Activated CD4-positive, alpha-beta T cell treated with anti-CD3 and anti-CD28 coated beads, Interleukin-10, Interleukin-2, amounts not matched to agents 100 ng/mL and 50 ng/mL, durations not matched to agents 16 hours and 8 hours (primary cell): Measurements from ENCODE around the gene COPS6.

Source experiments
- DNase-seq: peaks from one replicate; pipeline ENCODE4 v3.0.0-alpha.2; 2020

The COPS6 gene

DNA sequence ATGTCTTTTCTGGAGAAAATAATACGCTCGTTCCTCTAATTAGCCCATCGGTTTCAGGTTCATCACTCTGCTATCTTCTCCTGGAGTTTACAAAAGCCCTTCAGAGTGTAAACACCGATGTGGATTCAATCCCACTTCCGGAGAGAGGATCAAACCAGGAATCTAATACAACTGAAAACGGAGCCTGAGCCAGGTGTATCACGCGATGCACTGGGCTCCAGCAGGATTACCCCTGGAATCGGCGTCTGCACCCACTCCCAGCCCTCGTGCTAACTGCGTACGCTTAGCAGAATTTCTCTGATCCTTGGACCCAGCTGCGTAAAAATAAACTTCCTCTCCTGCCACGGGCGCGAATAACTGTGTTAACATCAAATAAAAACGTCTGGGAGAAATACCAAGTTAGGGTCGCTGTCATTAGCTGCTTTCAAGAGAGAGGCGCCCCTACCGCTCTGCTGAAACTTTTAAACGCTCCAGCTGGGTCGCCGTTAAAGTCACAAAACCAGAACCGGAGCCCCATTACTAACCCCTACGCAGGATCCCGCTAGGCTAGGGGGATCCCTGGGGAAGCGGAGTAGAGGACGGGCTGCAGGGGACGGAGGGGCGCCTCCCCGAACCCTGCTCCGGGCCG is 7.7 kb upstream of the COPS6 start:
- no peak for DNase-seq

DNA sequence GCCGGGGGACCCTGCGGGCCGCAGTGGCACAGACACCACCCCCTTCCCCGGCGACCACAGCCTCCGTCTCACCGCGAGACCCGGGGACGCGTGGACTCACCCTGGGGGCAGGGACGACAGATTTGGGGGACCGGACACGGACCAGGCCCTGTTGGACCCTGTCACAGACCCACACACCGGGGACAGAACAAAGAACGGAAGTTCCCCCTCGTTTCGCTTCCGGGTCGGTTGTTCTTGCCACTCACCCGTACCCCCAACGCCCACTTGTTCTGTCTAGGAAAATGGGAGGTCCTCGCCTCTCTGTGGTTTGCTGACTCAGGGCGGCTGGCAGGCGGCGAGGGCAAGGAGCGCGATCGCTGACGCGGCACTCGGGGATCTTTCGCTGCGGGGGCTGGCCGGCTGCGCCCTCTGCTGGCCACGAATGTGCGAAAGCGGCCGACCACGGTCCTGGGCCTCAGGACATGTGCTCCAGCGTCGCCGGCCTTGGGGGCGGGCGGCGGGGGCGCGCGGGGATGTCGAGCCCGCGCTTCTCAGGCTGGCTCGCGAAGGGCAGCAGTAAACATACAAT is 7.2 kb upstream of the COPS6 start, which contains the start of gene ZNF3:
Gene ZNF3 (minus strand): TSS at position 189 of the 568 bp plus-strand sequence. CDS start 4,366 bp downstream, outside the sequence.
- peak; percentile 99 for DNase-seq

DNA sequence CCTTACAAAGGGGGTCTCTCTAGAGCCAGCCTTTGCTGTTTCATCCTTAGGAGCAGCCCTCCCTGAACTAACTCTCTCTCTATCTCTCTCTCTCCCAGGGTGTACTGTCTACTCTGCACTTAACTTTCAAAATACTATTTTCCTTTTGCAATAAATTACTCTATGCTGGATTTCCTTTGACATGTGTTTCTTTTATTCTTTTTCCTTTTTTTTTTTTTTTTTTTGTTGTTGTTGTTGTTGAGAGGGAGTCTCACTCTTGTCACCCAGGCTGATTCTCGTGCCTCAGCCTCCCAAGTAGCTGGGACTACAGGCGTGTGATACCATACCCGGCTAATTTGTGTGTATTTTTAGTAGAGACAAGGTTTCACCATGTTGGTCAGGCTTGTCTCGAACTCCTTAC is 5.8 kb upstream of the COPS6 start:
- no peak for DNase-seq

DNA sequence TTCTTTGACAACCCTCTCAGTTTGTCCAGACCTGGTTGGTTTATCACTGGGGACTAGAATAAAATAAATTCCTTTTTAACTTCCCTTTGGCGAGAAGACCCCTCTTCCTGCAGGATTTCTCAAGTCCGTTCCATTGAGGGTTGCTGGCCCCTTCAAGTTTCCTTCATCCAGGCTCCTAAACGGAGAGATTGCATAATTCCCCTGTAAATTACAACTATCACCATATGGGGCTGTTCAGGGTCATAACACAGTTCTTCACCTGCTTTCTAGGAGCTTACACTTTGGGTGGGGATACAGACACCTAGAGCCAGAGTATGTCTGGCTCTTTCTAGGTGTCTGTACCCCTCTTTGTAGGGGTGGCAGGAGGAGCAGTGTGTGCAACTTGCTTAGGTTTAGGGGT is 3.3 kb upstream of the COPS6 start:
- DNase-seq, result no peak

DNA sequence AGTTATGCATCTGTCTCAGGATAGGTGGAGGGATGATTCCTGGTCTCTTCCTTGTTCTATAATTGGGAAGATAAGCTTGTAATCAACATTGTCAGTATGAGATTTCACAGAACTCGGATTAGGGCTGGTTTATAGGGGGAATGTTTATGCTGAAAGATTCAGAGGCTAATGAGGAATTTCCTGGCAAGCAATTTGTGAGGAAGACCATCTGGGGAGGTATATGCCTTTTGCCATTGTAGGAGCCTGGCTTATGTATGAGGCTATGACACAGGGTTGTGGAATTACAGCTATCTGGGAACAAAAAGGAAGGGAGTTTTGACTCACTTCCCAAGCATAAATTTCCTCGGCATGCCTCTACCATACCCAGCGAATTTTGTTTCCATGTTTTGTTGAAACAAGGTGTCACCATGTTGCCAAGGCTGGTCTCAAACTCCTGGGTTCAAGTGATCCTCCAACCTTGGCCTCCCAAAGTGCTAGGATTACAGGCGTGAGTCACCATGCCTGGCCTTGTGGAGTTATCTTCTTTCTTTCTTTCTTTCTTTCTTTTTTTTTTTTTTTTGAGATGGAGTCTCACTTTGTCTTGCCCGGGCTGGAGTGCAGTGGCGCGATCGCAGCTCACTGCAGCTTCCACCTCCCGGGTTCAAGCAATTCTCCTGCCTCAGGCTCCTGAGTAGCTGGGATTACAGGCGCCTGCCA is 1.6 kb upstream of the COPS6 start:
- DNase-seq, result no peak

DNA sequence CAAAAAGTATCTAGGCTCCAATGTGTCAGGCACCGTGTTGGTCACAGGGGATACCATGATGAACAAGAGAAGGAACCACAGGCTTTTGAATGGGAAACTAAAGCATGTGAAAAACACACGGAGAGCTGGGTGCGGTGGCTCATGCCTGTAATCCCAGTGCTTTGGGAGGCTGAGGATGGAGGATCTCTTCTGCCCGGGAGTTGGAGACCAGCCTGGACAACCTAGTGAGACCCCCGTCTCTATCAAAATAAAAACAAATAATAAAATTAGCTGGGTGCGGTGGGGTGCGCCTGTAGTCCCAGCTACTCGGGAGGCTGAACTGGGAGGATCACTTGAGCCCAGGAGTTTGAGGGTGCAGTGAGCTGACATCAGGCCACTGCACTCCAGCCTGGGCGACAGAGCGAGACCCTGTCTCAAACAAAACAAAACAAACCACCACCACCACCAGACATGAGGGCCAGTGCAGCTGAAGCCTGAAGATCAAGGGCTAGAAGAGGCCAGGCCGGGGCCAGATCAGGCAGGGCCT is 611 bp upstream of the COPS6 start:
- no peak for DNase-seq

DNA sequence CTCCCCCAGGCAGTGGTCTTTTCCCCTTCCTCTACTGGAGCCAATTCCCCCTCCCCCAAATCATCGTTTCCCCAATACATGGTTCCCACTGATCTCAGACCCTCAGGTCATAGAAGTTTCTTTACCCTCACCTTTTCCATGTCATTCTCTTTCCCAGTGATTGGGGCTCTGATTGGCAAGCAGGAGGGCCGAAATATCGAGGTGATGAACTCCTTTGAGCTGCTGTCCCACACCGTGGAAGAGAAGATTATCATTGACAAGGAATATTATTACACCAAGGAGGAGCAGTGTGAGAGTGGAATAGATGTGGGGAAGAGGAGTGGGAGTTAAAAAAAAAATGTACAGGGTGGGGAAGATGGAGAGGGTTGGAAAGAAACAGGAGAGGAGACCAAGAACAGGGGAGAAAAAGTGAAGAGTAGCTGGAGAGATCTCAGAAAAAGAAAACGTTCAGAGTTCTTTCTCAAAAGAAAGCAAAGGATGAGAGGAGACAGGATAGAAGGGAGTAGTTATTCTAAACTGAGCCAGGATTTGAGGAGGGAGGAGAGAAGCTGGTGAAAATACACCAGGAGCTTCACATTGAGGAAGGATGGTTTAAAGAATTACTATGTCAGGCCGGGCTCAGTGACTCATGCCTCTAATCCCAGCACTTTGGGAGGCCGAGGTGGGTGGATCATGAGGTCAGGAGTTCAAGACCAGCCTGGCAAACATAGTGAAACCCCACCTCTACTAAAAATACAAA is 858 bp downstream of the COPS6 start:
- DNase-seq, result no peak

DNA sequence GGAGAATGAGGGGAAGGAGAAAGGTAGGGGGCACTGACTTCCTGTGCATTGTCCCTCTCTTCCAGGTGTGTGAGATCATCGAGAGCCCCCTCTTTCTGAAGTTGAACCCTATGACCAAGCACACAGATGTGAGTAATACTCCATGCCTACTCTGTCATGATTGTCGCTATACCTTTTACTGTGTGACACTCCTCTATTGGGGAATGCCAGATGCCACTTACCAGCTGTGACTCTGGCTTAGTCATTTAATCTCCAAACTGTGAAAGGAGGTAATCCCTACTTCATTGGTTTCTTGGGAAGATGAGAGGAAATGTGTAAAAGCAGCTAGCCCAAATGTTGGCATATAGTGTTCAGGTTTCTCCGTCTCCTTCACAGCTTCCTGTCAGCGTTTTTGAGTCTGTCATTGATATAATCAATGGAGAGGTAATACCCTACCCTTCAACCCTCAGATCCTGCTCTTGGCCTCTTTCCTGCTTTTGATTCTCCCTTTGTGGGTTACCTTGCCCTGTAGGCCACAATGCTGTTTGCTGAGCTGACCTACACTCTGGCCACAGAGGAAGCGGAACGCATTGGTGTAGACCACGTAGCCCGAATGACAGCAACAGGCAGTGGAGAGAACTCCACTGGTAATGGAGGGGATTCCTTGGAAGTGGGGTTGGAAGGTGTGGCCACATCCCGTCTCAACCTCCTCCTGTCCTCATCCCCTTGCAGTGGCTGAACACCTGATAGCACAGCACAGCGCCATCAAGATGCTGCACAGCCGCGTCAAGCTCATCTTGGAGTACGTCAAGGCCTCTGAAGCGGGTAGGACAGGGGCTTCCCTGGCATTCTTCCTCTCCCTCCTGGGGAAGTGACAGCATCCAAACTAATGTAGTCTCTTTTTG is 2.0 kb downstream of the COPS6 start:
- DNase-seq, result no peak

DNA sequence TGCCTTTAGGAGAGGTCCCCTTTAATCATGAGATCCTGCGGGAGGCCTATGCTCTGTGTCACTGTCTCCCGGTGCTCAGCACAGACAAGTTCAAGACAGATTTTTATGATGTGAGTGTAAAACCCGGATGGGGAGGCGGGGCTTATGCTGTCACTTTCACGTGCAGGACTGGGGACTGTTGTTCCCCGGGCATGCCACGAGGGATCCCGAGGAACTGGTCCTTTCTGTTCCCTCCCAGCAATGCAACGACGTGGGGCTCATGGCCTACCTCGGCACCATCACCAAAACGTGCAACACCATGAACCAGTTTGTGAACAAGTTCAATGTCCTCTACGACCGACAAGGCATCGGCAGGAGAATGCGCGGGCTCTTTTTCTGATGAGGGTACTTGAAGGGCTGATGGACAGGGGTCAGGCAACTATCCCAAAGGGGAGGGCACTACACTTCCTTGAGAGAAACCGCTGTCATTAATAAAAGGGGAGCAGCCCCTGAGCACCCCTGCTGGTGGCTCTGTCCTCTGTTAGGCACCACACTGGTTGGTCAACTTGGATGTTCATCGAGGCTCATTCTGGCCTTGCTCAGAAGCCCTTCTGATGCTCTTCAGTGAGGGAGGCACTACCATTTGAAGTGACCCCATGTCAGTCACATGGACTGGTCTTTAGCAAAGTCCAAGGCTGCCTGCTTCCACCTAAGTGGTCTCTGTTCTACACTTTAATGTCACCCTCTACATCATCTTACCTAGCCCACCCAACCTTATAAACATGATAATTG is 2.8 kb downstream of the COPS6 start:
- DNase-seq, result no peak

DNA sequence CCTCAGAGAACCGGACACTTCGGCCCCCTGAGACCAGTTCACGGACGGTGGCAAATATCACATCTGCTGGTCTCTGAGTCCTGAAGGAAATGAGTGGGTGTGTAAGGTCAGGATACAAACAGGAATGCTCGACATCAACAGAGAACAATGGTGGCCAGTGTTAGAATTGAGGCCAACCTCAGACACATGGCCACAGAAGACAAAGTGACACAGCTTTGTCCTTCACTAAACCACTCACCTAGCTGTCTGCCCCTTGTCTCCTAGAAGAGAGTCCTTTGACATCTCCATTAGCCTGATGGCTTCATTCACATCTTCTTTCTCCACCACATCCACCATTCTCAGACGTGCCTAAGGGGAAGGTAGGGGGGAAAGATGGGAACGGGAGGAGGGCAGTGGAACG is 4.3 kb downstream of the COPS6 start:
- DNase-seq, result no peak

DNA sequence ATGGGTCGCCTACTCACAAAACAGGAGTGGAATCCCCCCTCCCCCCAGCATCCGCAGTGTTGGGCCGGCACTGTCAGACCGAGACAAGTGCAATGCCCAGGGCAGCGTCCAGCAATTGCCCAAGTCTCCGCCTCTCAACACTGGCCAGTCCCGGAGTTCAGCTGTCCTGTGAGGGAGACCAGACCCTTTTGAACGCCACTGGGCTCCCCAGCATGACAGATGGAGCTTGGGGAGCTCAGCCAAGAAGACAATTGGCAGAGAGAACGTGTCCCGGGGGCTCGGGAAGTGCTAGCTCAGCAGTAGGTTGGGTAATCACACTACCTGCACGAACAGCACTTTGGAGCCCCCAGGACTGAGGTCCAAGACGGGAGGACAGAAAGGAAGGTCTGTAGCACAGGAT is 4.7 kb downstream of the COPS6 start:
- DNase-seq, result no peak

DNA sequence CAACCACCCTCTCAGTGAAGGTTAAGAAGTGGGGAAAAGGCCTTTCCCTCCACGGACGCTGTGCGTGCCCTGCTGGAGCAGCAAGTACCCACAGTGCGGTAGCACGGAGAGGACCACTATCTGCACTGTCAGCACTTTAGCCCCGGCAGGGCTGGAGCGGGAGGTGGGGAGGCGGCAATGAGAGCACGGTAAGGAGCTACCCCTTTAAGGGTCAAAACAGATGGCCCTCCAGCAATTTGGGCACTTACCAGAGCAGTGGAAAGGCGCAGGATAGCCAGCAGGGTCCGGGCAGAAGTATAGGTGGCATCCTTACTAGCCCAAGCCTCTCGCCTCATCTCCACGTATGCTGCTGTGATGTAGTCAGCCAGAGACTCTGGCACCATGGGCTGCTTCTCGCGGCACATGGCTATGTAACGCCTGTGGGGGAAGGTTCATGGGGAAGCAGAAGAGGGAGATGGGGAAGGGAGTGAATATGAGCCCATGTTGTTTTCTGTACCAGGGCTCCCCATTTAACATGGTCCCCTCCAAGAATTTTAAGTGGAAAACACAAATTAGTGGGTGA is 5.2 kb downstream of the COPS6 start:
- DNase-seq, result no peak

DNA sequence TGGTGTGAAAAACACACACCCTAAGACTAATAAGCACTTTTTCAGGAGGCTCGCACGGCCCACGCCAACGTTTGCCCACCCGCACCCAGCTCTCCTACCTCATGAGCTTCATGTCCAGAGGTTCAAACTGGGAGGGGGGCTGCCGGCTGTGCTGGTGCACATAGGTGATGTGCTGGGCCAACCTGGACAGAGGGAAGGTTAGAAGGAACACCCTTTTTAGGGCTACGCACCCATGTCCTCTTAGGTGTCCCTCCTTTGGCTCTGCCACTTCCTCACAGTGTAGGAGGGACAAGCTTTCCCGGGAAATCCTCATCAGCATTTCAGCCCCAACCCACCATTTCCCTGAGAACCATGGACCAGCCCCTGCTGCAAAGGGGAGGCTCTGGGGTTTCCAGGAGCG is 6.5 kb downstream of the COPS6 start:
- no peak for DNase-seq

DNA sequence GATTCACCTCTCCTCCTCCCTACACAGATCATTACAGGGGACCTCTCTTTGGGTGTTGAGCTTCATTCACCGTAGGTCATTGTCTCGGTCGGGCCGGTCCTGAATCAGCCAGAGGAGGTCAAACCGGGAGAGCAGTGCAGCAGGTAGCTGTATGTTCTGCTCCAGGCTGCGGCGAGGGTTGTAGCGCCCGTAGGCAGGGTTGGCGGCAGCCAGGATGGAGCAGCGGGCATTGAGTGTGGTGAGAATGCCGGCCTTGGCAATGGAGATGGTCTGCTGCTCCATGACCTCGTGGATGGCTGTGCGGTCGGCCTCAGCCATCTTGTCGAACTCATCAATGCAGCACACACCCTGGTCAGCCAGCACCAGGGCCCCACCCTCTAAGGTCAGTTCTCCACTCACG is 6.9 kb downstream of the COPS6 start:
- DNase-seq, result no peak

DNA sequence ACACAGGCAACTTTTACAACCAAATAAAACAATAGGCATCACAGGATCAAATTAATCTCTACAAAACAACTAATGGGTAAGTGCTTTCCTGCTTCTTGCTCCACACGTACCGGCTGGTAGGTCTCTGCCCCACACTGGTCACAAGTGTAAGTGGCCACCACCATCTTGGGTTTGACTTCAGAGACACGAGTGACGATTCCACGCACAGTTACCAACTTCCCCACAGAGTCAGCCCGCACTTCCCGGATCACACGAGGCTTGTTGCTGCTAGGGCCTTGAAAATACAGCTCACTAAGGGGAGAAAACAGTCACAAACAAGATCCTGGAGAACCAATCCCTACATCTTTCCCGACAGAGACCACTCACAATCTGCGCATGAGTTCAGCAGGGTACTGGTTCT is 10.1 kb downstream of the COPS6 start:
- no peak for DNase-seq

DNA sequence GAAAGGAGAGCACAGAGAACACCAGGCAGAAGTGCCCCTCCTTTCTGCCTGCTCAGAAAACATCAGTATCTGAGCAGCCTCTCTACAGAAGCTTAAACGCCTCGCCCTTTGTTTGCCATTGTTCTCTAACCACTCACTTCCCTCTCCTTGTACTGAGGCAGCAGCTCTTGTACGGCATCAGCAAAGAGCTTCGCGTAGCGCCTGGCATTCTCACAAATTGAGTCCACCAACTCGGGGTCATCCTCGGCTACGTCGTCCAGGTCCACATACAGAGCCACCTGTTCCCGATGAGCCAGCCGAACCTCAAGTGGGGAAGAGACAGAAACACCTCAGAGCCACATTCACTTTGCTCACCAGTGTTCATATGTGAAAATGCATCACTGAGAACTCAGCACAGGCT is 10.7 kb downstream of the COPS6 start:
- no peak for DNase-seq

DNA sequence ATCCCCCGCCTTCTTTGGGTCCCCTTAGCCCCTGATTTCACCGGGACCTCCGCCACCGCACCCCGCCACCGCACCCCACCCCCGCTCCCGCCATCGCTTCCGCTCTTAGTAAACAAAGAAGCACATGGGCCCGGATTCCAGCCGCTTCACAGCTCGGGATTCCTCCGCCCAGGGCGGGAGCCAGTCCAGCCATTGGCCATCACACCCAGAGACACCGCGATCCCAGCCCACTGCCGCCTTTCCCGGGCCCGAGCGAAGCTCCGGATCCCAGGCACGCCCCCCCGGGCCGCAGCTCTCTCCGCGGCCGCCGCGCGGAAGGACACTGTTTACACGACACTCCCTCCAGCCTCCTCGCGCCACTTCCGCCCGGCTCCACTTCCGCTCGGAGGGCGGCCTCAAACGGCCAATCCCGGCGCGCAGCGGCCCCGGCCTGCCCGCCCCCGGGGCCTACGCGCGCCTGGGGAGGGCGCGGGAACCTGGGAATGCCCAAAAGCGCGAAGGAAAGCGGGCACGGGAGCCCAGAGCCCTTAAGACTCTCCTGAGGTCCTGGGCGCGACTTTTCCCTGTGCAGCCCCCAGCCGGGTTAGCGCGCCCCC is 11.7 kb downstream of the COPS6 start:
- peak; percentile 92 for DNase-seq

DNA sequence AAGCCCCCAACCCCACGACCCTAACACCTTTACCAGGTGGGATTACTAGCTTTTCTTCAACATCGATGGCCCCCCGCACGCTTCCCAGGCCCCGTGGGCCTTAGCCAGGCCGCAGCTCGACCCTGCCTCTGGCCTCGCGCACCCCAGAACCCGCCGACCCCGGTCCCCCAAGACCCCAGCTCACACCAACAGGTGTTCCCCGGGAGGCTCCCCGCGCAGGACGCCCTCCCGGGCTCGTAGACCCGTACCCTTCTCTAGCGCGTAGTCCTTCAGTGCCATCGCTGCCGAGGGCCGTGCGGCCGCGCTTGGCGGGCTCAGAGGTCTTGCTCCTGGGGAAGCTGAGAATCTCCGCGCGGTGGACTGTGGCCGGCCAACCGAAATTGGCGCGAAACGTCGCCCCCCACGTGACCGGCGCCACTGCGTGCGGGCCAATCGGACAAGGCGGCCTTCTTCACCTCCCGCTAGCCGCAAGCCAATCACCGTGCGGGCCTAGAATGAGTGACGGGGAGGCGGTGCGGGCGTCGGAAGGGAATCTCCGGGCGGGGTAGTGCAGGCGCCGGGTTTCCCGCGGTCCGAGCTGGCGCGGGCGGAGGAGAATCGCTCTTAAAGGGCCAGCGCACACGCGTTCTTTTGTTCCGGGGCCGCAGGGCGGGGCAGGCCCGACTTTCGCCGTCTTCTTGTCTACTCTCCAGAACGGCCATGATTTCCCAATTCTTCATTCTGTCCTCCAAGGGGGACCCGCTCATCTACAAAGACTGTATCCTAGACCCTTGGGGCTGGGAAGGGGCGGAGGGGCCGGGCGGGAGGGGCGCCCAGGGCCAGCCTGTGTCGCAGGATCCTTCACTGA is 12.5 kb downstream of the COPS6 start, which contains the start of the genes AP4M1 and MCM7:
Gene AP4M1 (plus strand): TSS at position 628 of the 847 bp plus-strand sequence. CDS start 72 bp downstream, at position 700.
Gene MCM7 (minus strand): TSS at position 382 of the 847 bp plus-strand sequence. CDS start 103 bp downstream, at position 279.
- DNase-seq, result peak; percentile 99
